Epithelial cell of esophagus (primary cell): ENCODE measurements around the gene GYG2.
"Not testable (repeated sequence)": the region's sequence is repeated elsewhere in the genome, so short reads cannot be mapped to it uniquely, and the experiment has no call there.

Experiments
- DNase-seq: peaks from one replicate; pipeline ENCODE4 v3.0.0; 2010; ENCODE audit warnings: low read depth
- H3K4me3 ChIP-seq: 2 replicates; pipeline ENCODE4 v1.5.1; 2011; ENCODE audit warnings: mild to moderate bottlenecking, low read length, control low read depth
- TF ChIP-seq, protein P1 (sequence below): IDR thresholded peaks from 2 replicates; pipeline ENCODE4 v1.5.1; 2011; ENCODE audit warnings: low read depth, mild to moderate bottlenecking, low read length, control low read depth, inconsistent platforms; ENCODE audit not compliant: insufficient read depth; ENCODE audit errors: missing control alignments

The GYG2 gene

DNA sequence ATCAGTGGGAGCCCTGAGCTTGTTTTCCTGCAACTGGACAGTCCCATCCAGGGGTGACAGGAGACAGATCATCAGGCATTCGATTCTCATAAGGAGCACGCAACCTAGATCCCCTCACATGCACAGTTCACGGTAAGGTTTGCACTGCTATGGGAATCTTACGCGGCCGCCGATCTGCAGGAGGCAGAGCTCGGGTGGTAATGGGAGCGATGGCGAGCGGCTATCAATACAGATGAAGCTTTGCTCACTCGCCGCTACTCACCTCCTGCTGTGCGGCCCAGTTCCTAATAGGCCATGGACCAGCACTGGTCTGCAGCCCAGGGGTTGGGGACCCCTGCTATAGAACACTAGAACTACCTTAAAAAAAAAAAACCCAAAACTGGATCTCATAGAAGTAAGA is 55.0 kb downstream of the GYG2 start:
- DNase-seq: no peak
- TF ChIP-seq, protein P1, sequence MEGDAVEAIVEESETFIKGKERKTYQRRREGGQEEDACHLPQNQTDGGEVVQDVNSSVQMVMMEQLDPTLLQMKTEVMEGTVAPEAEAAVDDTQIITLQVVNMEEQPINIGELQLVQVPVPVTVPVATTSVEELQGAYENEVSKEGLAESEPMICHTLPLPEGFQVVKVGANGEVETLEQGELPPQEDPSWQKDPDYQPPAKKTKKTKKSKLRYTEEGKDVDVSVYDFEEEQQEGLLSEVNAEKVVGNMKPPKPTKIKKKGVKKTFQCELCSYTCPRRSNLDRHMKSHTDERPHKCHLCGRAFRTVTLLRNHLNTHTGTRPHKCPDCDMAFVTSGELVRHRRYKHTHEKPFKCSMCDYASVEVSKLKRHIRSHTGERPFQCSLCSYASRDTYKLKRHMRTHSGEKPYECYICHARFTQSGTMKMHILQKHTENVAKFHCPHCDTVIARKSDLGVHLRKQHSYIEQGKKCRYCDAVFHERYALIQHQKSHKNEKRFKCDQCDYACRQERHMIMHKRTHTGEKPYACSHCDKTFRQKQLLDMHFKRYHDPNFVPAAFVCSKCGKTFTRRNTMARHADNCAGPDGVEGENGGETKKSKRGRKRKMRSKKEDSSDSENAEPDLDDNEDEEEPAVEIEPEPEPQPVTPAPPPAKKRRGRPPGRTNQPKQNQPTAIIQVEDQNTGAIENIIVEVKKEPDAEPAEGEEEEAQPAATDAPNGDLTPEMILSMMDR: no peak
- H3K4me3 ChIP-seq: no peak overlapping the region

DNA sequence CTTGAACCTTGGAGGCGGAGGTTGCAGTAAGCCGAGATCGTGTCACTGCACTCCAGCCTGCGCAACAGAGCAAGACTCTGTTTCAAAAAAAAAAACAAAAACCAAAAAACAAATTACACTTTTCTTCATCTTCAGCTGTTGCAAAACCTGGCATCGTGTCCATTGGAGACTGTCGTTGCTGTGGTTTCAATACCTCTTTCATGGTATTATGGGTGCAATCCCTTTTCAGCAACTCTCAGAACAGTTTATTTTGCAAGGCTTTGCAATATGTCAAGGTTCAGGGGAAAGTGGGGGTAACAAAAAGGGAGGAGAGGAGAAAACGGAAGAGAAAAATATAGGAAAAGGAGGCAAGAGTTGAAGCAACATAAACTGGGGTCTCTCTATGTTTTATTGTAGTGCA is 59.6 kb downstream of the GYG2 start:
- no peak overlapping the region for H3K4me3 ChIP-seq
- DNase-seq: no peak
- TF ChIP-seq, protein P1: no peak

- TF ChIP-seq, protein P1: no peak
- no peak overlapping the region for H3K4me3 ChIP-seq
- DNase-seq: no peak
Observed at GRCh38 chrX:2889045-2889605, 60.4 kb downstream of the GYG2 start.

DNA sequence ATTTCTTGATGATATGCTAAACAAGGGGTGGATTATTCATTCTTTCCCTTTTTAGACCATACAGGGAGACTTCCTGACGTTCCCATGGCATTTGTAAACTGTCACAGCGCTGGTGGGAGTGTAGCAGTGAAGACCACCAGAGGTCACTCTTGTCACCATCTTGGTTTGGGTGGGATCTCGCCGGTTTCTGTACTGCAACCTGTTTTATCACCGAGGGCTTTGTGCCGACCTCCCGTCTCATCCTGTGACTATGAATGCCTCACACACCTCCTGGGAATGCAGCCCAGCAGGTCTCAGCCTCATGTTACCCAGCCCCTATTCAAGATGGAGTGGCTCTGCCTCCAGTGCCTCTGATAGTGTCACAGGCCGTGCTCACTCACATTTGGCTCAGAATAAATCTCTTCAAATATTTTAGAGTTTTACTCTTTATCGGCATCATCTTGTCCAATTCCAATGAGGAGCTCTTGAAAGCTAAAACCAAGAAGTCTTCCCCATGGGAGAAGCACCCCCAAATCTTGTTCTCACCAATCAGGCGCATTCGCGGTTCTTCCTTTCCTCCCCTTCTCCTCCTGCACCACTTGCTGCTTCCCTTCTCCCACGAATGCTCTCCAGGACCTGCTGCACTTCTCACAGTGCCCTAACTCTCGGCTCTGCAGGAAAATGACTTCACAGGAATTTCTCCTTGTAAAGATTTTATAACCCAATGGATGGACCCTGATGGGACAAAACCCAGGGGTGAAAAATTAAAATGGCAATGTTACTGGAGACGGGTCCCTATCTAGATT is 61.2 kb downstream of the GYG2 start:
- peak; percentile 23 for DNase-seq
- H3K4me3 ChIP-seq: peak overlapping the region; percentile 11

DNA sequence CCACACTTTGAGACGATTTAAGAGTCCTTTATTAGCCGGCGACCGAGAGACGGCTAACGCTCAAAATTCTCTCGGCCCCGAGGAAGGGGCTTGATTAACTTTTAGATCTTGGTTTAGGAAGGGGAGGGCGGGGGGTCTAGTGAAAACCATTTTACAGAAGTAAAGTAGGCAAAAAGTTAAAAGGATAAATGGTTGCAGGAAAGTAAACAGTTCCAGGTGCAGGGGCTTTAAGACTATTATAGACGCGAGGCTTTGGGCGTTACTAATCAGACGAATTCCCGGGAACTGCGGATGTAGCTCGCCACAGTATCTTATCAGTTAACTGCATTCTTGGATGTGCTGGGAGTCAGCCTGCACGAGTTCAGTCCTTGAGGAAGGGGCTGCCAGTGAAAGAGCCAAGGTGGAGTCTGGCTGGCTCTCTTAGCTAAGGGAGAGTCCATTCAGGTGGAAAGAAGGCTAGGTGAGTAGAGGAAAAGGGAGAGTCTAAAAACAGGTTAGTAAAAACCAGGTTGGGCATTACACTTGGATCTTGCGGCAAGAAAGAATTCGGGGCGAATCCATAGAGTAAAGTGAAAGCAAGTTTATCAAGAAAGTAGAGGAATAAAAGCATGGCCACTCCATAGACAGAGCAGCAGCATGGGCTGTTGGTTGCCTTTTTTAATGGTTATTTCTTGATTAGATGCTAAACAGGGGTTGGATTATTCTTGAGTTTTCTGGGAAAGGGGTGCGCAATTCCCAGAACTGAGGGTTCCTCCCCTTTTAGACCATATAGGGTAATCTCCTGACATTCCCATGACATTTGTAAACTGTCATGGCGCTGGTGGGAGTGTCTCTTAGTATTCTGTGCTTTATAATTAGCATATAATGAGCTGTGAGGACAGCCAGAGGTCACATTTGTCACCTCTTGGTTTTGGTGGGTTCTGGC is 62.1 kb downstream of the GYG2 start:
- DNase-seq, H3K4me3 ChIP-seq: not testable (repeated sequence)

GRCh38 chrX:2892816-2893215 is 64.1 kb downstream of the GYG2 start:
- TF ChIP-seq, protein P1: no peak
- no peak for DNase-seq

DNA sequence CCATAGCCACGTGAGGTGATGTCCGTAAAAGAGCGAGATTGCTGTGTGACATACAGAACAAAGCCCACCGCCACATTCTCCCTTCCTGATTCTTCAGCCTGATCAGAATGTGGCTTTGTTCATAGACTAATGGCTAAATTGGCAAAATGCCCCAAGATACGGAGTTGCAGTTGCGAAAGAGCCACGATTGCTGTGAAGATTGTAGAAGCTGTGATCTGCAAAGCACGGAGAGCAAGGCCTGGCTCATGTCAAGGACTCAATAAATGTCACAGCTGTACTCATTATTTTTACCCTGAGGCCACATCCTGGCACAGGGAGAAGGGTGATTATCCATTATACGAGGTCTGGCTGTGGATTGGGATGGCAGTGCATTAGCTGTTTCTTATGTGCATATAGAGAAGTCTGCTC is 66.2 kb downstream of the GYG2 start:
- peak; percentile 47 for DNase-seq
- TF ChIP-seq, protein P1: no peak
- no peak overlapping the region for H3K4me3 ChIP-seq

More at GRCh38 chrX:2892816-2893215, 64.1 kb downstream of the GYG2 start:
- no peak overlapping the region for H3K4me3 ChIP-seq

- no peak overlapping the region for H3K4me3 ChIP-seq
- TF ChIP-seq, protein P1: no peak
- no peak for DNase-seq
Observed at GRCh38 chrX:2897311-2897689, 68.6 kb downstream of the GYG2 start.

DNA sequence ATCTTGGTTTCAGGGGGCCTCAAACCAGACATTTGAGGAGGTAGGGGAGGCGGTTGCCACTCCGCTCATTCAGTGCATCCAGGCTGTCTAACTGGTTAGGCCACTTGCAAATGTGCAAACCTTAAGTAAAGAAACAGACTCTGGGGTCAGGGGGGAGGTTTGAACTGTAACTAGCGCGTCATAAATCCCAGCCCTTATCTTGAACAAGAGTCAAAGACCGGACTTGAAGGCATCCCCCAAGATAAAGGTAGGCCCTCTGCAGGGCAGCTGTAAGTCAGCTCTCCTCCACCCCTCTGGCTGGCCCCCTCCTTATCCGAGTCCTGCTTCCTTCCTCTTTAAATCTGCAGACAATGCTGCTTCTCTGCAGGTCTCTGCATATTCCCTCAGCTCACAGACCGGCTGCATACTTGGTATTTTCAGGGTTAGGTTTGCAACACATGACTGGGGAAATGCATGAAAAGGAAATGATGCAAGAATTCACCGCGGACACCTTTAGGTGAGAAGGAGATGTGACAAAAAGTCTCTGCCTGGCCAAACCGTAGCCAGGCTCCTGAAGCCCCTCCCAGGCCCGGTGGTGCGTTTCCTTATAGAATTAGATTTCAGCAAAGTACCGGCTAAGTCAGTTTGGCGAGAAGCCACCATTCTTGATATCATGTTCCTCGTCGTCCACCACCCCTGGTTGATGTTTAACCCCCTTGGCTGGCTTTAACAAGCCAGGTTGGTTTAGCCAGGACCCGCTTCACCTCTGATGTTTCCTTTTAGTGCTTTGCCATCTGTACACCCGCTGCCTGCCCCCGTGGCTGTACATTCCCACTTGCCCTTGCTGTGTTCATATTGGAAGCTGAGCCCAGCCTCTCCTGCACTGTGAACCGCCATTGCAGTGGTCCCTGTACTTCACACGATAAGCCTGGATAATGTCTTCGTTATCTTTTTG is 69.2 kb downstream of the GYG2 start:
- DNase-seq: peak; percentile 38

More for the DNA sequence above, 69.2 kb downstream of the GYG2 start:
- not testable (repeated sequence) for H3K4me3 ChIP-seq
